HL-60 (cell line): ENCODE results near the gene MCF2L2.

ENCODE experiments used
- GABPA ChIP-seq: IDR thresholded peaks from 2 replicates; pipeline ENCODE4 v1.6.1; 2012; ENCODE audit warnings: low read depth
- TF ChIP-seq, protein P1 (sequence below): IDR thresholded peaks from one replicate; pipeline ENCODE4 v1.5.1; 2011; ENCODE audit warnings: low read length, control low read depth, inconsistent platforms; ENCODE audit not compliant: insufficient read depth

- TF ChIP-seq GABPA, result no peak
- TF ChIP-seq, protein P1, sequence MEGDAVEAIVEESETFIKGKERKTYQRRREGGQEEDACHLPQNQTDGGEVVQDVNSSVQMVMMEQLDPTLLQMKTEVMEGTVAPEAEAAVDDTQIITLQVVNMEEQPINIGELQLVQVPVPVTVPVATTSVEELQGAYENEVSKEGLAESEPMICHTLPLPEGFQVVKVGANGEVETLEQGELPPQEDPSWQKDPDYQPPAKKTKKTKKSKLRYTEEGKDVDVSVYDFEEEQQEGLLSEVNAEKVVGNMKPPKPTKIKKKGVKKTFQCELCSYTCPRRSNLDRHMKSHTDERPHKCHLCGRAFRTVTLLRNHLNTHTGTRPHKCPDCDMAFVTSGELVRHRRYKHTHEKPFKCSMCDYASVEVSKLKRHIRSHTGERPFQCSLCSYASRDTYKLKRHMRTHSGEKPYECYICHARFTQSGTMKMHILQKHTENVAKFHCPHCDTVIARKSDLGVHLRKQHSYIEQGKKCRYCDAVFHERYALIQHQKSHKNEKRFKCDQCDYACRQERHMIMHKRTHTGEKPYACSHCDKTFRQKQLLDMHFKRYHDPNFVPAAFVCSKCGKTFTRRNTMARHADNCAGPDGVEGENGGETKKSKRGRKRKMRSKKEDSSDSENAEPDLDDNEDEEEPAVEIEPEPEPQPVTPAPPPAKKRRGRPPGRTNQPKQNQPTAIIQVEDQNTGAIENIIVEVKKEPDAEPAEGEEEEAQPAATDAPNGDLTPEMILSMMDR, result no peak
Measured at GRCh38 chr3:183193762-183194689, 234.4 kb downstream of the MCF2L2 start.
